Dendritic cell treated with granulocyte-macrophage colony-stimulating factor and Interleukin-4, amounts not matched to agents 40 ng/mL and 50 ng/mL, for 4 days (primary cell): ENCODE results near the gene CUEDC1.
A peak's percentile ranks its signal among the peaks of the same experiment; 100 is the strongest.

Source experiments
- H3K27ac Mint-ChIP-seq: one replicate; pipeline ENCODE4 v1.8.0; 2022; ENCODE audit warnings: mild to moderate bottlenecking, mixed read lengths
- H3K27me3 Mint-ChIP-seq: one replicate; pipeline ENCODE4 v1.8.0; 2022; ENCODE audit warnings: mild to moderate bottlenecking, mixed read lengths
- H3K36me3 Mint-ChIP-seq: one replicate; pipeline ENCODE4 v1.8.0; 2022; ENCODE audit warnings: low read depth, mixed read lengths
- H3K4me1 Mint-ChIP-seq: one replicate; pipeline ENCODE4 v1.8.0; 2022; ENCODE audit warnings: low read depth, mixed read lengths
- H3K4me3 Mint-ChIP-seq: one replicate; pipeline ENCODE4 v1.8.0; 2022; ENCODE audit warnings: mild to moderate bottlenecking, moderate library complexity, mixed read lengths
- H3K9me3 Mint-ChIP-seq: one replicate; pipeline ENCODE4 v1.8.0; 2022; ENCODE audit warnings: mixed read lengths
- intact Hi-C: fragments of 100-400 bp; cut with micrococcal nuclease; formaldehyde crosslinking; loops from one replicate; pipeline ENCODE4 v1.15.0; 2022

Gene CUEDC1

DNA sequence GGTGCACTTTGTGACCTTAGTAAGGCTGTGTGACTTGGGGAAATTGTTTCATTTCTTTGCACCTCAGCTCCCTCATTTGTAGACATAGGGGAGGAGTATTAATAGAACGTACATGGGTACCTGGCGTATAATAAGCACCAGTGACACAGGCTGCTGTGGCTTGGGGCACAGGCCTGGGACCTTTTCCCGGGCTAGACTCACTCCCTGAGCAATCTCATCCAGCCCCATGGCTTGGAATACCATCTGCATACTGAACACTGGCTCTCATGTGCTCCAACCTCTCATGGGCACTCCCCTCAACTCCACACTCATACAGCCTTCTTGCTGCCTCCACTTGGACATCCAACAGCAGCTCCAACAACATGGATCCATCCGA, 64.4 kb downstream of the CUEDC1 start:
- no peak overlapping the region for H3K4me3 Mint-ChIP-seq
- H3K27me3 Mint-ChIP-seq = no peaks in the 10 kb centered on the region
- intact Hi-C loops = no loop called here
- peaks cover 11% of the 10 kb centered on the region for H3K36me3 Mint-ChIP-seq
- peak overlapping the region; percentile 94 for H3K27ac Mint-ChIP-seq
- peaks cover 55% of the 10 kb centered on the region for H3K4me1 Mint-ChIP-seq
- H3K9me3 Mint-ChIP-seq = no peaks in the 10 kb centered on the region

GRCh38 chr17:57889892-57890856, 65.0 kb downstream of the CUEDC1 start:
- Mint-ChIP-seq H3K4me3 (no peak overlapping the region), H3K27me3 (no peaks in the 10 kb centered on the region), H3K27ac (peak overlapping the region; percentile 94), H3K36me3 (peaks cover 17% of the 10 kb centered on the region), H3K9me3 (no peaks in the 10 kb centered on the region), H3K4me1 (peaks cover 49% of the 10 kb centered on the region)
- intact Hi-C loops = no loop called here

DNA sequence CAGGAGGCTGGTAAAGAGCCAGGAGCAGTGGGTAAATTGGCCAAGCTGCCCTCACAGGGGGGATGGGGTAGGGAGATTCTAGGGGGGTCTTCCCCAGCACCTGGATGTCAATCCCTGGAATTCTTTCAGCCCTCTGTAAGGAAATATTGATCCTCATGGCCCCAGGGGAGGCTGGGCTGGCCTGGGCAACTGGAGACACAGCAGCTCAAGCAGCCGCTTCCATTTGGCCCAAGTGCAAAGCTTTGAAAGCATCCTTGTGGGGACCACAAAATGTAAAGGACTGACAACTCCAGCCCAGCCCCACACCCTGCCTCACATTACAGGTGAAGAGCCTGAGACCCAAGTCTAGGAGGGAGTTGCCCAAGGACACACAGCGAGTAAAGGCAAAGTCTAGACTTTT, 66.0 kb downstream of the CUEDC1 start:
- Mint-ChIP-seq H3K9me3 (no peaks in the 10 kb centered on the region), H3K4me3 (no peak overlapping the region), H3K27me3 (no peaks in the 10 kb centered on the region), H3K36me3 (peaks cover 26% of the 10 kb centered on the region), H3K27ac (no peak overlapping the region), H3K4me1 (peaks cover 46% of the 10 kb centered on the region)
- intact Hi-C loops = no loop called here

DNA sequence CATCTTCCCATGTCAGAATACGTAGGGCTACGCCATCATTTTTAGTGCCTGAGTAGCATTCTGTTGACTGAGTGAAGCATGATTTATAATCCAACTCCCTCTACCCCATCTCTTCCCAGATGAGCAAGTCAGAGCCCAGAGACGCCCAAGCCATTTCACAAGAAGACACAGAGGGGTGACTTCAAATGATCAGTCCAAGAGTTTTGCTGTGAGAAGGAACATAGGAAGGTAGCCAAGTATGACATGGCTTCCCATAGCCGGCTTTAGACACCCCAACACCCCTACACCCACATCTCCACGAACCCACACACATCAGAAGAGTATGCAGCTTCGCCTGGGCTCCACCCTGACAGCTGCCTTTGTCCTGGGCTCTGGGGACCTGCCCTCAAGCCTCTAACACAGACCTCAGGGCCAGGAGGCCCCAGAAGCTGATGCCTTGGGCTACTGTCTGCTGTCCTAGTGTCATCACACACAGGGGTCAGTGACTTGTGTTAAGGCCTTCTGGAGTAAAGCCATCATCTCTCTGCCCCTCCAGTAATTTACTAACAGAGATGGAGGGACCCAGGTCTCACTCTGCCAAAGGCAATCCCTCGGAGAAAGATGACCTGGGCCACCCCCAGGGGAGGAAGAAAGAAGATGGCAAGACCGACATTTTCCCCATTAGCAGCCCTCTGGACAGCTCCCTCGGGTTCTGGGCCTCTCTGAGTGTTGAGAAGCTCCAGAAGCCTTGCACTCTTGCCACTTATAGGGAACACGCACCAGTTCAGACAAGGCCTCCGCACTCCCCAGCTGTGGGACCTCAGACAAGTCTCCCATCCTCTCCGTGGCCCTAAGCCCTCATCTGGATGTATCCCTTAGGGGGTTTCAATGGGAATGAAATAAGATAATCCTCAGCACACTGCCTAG, 66.6 kb downstream of the CUEDC1 start:
- Mint-ChIP-seq H3K36me3 (peaks cover 33% of the 10 kb centered on the region), H3K9me3 (no peaks in the 10 kb centered on the region), H3K27ac (no peak overlapping the region), H3K4me1 (peaks cover 39% of the 10 kb centered on the region), H3K4me3 (no peak overlapping the region), H3K27me3 (no peaks in the 10 kb centered on the region)
- intact Hi-C loops = no loop called here

- intact Hi-C loops = no loop called here
- Mint-ChIP-seq H3K4me1 (peaks cover 25% of the 10 kb centered on the region), H3K9me3 (no peaks in the 10 kb centered on the region), H3K4me3 (no peak overlapping the region), H3K27ac (no peak overlapping the region), H3K27me3 (no peaks in the 10 kb centered on the region), H3K36me3 (peaks cover 47% of the 10 kb centered on the region)
Observed at GRCh38 chr17:57887161-57887560, 68.1 kb downstream of the CUEDC1 start.

- peaks cover 49% of the 10 kb centered on the region for H3K36me3 Mint-ChIP-seq
- no peak overlapping the region for H3K4me3 Mint-ChIP-seq
- peaks cover 14% of the 10 kb centered on the region for H3K4me1 Mint-ChIP-seq
- H3K27me3 Mint-ChIP-seq = no peaks in the 10 kb centered on the region
- no peaks in the 10 kb centered on the region for H3K9me3 Mint-ChIP-seq
- H3K27ac Mint-ChIP-seq = no peak overlapping the region
- intact Hi-C loops = no loop called here
Observed at GRCh38 chr17:57886020-57886419, 69.2 kb downstream of the CUEDC1 start.

DNA sequence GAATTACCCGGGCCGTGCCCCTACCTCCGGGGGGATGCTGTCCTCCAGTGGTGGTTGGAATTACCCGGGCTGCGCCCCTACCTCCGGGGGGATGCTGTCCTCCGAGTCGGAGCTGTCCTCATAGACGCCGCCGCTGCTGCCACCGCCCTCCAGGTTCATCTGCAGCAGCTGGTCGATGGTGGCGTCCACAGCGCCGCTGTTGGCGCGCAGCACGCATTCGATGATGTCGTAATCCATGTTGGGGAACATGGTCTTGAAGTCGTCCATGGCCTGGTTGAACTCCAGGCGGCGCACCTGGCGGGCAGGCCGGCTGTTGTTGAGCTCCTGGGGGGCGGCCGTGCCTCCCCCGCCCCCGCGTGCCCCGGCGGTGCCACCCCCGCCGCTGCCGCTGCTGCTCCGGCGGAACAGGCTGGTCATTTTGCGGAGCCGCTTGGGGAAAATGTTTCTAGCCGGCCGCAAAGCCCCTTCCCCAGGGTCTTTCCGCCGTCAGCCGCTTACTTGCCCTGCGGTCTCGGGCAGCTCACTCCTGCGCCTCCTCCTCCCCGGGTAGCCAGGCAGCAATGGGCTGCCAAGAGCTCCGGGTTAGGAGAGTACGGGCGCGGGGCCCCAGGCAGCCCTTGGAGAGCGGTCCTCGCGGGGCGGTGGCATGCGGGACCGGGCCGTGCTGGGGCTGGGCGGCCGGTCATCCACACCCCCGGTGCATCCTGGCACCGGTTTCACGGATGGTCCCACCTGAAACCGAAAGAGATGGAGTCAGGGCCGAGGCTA, 69.9 kb downstream of the CUEDC1 start:
- Mint-ChIP-seq H3K4me1 (peaks cover 10% of the 10 kb centered on the region), H3K4me3 (no peak overlapping the region), H3K27ac (no peak overlapping the region), H3K27me3 (no peaks in the 10 kb centered on the region), H3K36me3 (peaks cover 54% of the 10 kb centered on the region), H3K9me3 (no peaks in the 10 kb centered on the region)
- intact Hi-C loops = no loop called here

DNA sequence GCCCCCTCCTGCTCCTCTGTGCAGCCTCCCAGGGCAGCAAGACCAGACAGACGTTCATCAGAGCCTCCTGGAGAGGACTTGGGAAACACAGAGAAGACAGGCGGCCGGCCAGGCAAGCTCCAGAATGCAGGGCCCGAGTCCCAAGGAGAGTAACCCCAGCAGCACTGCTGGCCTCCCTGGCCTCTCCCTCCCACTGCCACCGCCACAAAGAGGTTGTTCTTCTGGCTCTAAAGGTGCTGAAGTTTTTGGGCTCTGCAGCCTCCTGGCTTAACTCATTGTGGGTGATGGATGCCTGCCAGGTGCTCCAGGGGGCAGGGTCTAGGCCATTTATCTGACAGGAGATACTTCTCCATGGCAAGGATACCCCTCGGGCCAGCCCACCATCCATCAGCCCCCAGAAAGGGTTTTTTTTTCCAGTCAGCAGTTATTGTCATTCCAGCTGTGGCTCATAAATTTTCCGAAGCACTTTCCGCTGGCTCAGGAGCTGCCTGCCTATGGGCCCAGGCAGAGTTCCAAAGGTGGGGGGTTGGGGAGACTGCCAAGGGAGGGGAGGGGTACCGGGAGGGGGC, 73.3 kb downstream of the CUEDC1 start:
- Mint-ChIP-seq H3K36me3 (peaks cover 89% of the 10 kb centered on the region), H3K27me3 (no peaks in the 10 kb centered on the region), H3K27ac (no peak overlapping the region), H3K9me3 (no peaks in the 10 kb centered on the region), H3K4me3 (no peak overlapping the region), H3K4me1 (peaks cover 29% of the 10 kb centered on the region)
- intact Hi-C loops = no loop called here

- Mint-ChIP-seq H3K4me1 (peaks cover 29% of the 10 kb centered on the region), H3K27ac (no peak overlapping the region), H3K36me3 (peaks cover 96% of the 10 kb centered on the region), H3K9me3 (no peaks in the 10 kb centered on the region), H3K4me3 (no peak overlapping the region), H3K27me3 (peaks cover under 1% of the 10 kb centered on the region)
- intact Hi-C loops = no loop called here
Observed at GRCh38 chr17:57881143-57881542, 74.1 kb downstream of the CUEDC1 start.

GRCh38 chr17:57880086-57880456, 75.1 kb downstream of the CUEDC1 start:
- no peak overlapping the region for H3K4me3 Mint-ChIP-seq
- peaks cover 34% of the 10 kb centered on the region for H3K4me1 Mint-ChIP-seq
- H3K36me3 Mint-ChIP-seq = peaks cover 100% of the 10 kb centered on the region
- intact Hi-C loops = no loop called here
- H3K27me3 Mint-ChIP-seq = peaks cover 7% of the 10 kb centered on the region
- no peaks in the 10 kb centered on the region for H3K9me3 Mint-ChIP-seq
- H3K27ac Mint-ChIP-seq = no peak overlapping the region

DNA sequence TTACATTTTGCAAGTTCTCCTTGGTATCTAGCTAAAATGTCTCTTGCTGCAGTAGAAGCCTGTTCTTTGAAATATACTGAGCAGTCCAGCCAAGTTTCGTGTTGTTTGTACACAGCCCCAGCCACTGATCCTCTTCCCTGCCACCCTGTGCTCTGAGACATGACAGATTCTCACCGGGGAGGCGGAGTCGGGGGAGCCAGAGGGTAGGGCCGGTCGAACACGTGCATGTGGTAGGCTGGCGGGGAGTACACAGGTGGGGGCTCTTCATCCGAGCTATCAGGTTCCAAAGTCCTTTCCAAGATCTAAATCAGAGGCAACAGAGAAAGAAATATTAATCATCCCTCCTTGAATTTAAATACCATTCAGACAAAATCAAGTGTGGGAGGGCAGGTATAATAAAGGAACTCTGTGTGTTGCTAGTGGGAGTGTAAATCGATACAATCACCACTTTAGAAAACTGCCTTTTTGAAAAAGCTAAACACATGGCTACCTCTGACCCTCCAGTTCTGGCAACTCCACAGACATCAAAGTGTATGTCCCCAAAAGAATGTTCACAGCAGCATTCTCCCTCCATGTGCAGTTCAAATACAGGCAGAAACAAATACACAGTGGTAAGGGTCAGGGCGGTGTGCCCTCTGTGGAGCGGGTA, 75.7 kb downstream of the CUEDC1 start:
- Mint-ChIP-seq H3K4me3 (no peak overlapping the region), H3K36me3 (peaks cover 97% of the 10 kb centered on the region), H3K9me3 (no peaks in the 10 kb centered on the region), H3K4me1 (peaks cover 40% of the 10 kb centered on the region), H3K27me3 (peaks cover 8% of the 10 kb centered on the region), H3K27ac (no peak overlapping the region)
- intact Hi-C loops = no loop called here

DNA sequence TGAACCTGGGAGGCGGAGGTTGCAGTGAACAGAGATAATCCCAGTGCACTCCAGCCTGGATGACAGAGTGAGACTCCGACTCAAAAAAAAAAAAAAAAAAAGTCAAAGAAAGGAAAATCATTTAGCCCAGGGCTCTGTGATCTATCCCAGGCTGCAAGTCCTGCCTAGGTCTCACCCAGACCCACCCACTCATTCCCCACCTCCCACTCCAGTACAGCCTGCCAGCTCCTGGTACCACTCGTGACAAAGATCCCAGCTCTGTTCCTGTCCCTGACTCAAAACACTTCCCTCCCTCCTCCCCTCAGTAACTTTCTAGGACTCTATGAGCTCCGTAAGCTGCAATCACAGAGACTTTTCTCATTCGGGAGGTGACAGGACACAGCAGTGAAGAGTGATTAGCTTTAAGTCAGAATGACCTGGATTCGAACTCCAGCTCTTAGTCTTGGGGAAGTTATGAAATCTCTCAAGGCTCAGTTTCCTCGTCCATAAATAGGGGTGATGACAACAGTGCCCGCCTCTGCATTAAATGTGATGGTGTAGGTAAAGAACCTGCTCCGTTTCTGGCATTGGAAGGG, 77.3 kb downstream of the CUEDC1 start:
- peaks cover 89% of the 10 kb centered on the region for H3K36me3 Mint-ChIP-seq
- no peak overlapping the region for H3K27ac Mint-ChIP-seq
- H3K4me3 Mint-ChIP-seq = no peak overlapping the region
- H3K9me3 Mint-ChIP-seq = no peaks in the 10 kb centered on the region
- peaks cover 8% of the 10 kb centered on the region for H3K27me3 Mint-ChIP-seq
- H3K4me1 Mint-ChIP-seq = peaks cover 56% of the 10 kb centered on the region
- intact Hi-C loops = no loop called here

GRCh38 chr17:57876866-57877237, 78.4 kb downstream of the CUEDC1 start:
- Mint-ChIP-seq H3K36me3 (peaks cover 89% of the 10 kb centered on the region), H3K27me3 (peaks cover 11% of the 10 kb centered on the region), H3K9me3 (no peaks in the 10 kb centered on the region), H3K27ac (no peak overlapping the region), H3K4me3 (no peak overlapping the region), H3K4me1 (peaks cover 67% of the 10 kb centered on the region)
- intact Hi-C loops = no loop called here
